Measurements from ENCODE around the gene WFDC2.

DNA sequence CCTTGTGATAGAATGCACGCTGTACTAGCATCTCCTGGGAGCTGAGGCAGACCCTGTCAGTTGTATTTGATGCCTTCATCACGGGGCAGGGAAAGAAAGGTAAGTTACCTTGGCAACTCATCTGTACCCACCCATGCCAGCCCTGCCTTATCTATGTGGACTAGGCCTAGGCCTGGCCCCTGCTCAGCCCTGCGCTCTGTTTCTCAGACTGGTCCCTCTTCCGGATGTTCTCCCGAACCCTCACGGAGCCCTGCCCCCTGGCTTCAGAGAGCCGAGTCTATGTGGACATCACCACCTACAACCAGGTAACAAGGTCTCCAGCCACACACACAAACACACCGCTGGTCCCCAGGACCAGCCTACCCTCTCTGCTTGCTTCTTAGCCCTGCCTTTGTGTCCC lies 49.4 kb upstream of the WFDC2 start:
- no peak for TF ChIP-seq CTCF (IDR thresholded peaks at IDR 0.05; ENCODE audit: borderline replicate concordance, extremely low read depth, low read length, poor library complexity, severe bottlenecking)
- no peak for TF ChIP-seq EZH2 (IDR thresholded peaks at IDR 0.05; ENCODE audit: borderline replicate concordance, low read depth, low read length, severe bottlenecking)

Measured in DND-41 (cell line).